HCT116 (cell line): Measurements from ENCODE around the gene MCF2L. TPM values are rescaled to one million over a fixed set of nuclear protein-coding genes. Genes with fewer than 3 reads are reported as not detected.

Experiments used
- ATAC-seq: fragments of 200-7000 bp; cut with Tn5 transposase; 2 replicates; pipeline ENCODE4 v1.9.1; 2020; ENCODE audit warnings: mild to moderate bottlenecking, moderate library complexity
- BruUV-seq: library from RNA; stranded (reverse); fragments of 400-500 nt; replicated peaks from 2 replicates; lab custom pipeline; 2021; lab: Mats Ljungman, UMichigan
- CTCF ChIA-PET: fragments of 300-600 bp; sonication (Branson Sonifier 250); formaldehyde crosslinking; loops from one replicate; lab custom pipeline; 2021; ENCODE audit warnings: antibody characterized with exemption; lab: Charles Lee
- POLR2A ChIA-PET: fragments of 300-600, 350-600 bp; sonication (Branson Sonifier 250); formaldehyde crosslinking; loops from one replicate; lab custom pipeline; 2021; ENCODE audit warnings: antibody characterized with exemption; lab: Charles Lee
- RAD21 ChIA-PET, 2 experiments: fragments of 300-600 bp; sonication (Branson Sonifier 250); formaldehyde crosslinking; loops; one replicate each; lab custom pipeline; 2023; ENCODE audit warnings: low total read pairs in 2 of 2; ENCODE audit not compliant: uncharacterized antibody in 2 of 2, unreplicated experiment in 2 of 2, low non-redundant PET in 1 of 2; lab: Charles Lee
- DNase-seq: peaks from one replicate; pipeline ENCODE4 v3.0.0-alpha.2; 2010; ENCODE audit warnings: low read depth, low spot score
- H2AFZ ChIP-seq: fragments of 200-600 bp; shearing (Covaris generic), sonication (generic); 2 replicates; pipeline ENCODE4 v1.6.1; 2017; ENCODE audit warnings: low read depth, mixed run types, mixed read lengths, antibody characterized with exemption, low read length; ENCODE audit not compliant: poor library complexity, severe bottlenecking
- H3K27ac ChIP-seq: 2 replicates; pipeline ENCODE4 v1.5.1; 2012; ENCODE audit warnings: low read depth, low read length
- H3K27me3 ChIP-seq: fragments of 200-600 bp; sonication (generic); 2 replicates; pipeline ENCODE4 v1.6.1; 2016; ENCODE audit warnings: mixed run types, low read length, mixed read lengths; ENCODE audit not compliant: insufficient read depth
- H3K36me3 ChIP-seq, 2 experiments: fragments of 200-500 bp in 1 of 2; fragments of 200-600 bp in 1 of 2; sonication (Bioruptor generic) in 1 of 2; sonication (generic) in 1 of 2; 2 replicates each; pipeline versions ENCODE4 v1.5.1 to v1.6.1; 2014 to 2016; ENCODE audit warnings: low read length in 2 of 2, inconsistent platforms in 1 of 2, mixed read lengths in 1 of 2, mixed run types in 1 of 2; ENCODE audit not compliant: insufficient read depth in 2 of 2, control insufficient read depth in 1 of 2
- H3K4me1 ChIP-seq, 2 experiments: fragments of 200-600 bp in 1 of 2; sonication (generic) in 1 of 2; 2 replicates each; pipeline versions ENCODE4 v1.5.1 to v1.6.1; 2012 to 2017; ENCODE audit warnings: low read length in 2 of 2, inconsistent platforms in 1 of 2, mild to moderate bottlenecking in 1 of 2, mixed read lengths in 1 of 2, mixed run types in 1 of 2, moderate library complexity in 1 of 2; ENCODE audit not compliant: insufficient read depth in 2 of 2, control insufficient read depth in 1 of 2
- H3K4me2 ChIP-seq: fragments of 200-600 bp; sonication (generic); 2 replicates; pipeline ENCODE4 v1.6.1; 2017; ENCODE audit warnings: mixed run types, low read length, mixed read lengths
- H3K4me3 ChIP-seq, 2 experiments: fragments of 200-600 bp in 1 of 2; sonication (generic) in 1 of 2; replicated peaks in 1 of 2; 2 replicates each; pipeline ENCODE4 v1.5.1; 2011 to 2016; ENCODE audit warnings: low read length in 2 of 2, control low read depth in 1 of 2, low read depth in 1 of 2, mild to moderate bottlenecking in 1 of 2, mixed read lengths in 1 of 2, mixed run types in 1 of 2
- H3K79me2 ChIP-seq: fragments of 200-600 bp; sonication (generic); 2 replicates; pipeline ENCODE4 v1.6.1; 2017; ENCODE audit warnings: mild to moderate bottlenecking, mixed run types, low read length, moderate library complexity, mixed read lengths; ENCODE audit not compliant: insufficient read depth
- H3K9ac ChIP-seq: fragments of 200-600 bp; sonication (generic); 2 replicates; pipeline ENCODE4 v1.6.1; 2016; ENCODE audit warnings: low read length, mixed read lengths
- H3K9me2 ChIP-seq: fragments of 200-600 bp; sonication (generic), shearing (Covaris generic); 2 replicates; pipeline ENCODE4 v1.6.1; 2017; ENCODE audit warnings: mixed run types, mild to moderate bottlenecking, moderate library complexity; ENCODE audit not compliant: insufficient read depth
- H3K9me3 ChIP-seq, 2 experiments: fragments of 200-500 bp in 1 of 2; fragments of 200-600 bp in 1 of 2; sonication (Bioruptor generic) in 1 of 2; sonication (generic) in 1 of 2; 2 replicates each; pipeline ENCODE4 v1.6.1; 2014 to 2017; ENCODE audit warnings: low read length in 2 of 2, mixed read lengths in 2 of 2, inconsistent platforms in 1 of 2, low read depth in 1 of 2, mild to moderate bottlenecking in 1 of 2, mixed run types in 1 of 2, moderate library complexity in 1 of 2; ENCODE audit not compliant: control insufficient read depth in 1 of 2, insufficient read depth in 1 of 2
- H4K20me1 ChIP-seq: fragments of 200-600 bp; sonication (generic), shearing (Covaris generic); 2 replicates; pipeline ENCODE4 v1.6.1; 2017; ENCODE audit warnings: mixed run types, mild to moderate bottlenecking, moderate library complexity; ENCODE audit not compliant: insufficient read depth
- ATF3 ChIP-seq: IDR thresholded peaks from 2 replicates; pipeline ENCODE4 v1.6.1; 2012
- EZH2 ChIP-seq: fragments of 200-600 bp; sonication (generic); IDR thresholded peaks from 2 replicates; pipeline ENCODE4 v1.6.1; 2017; ENCODE audit warnings: antibody characterized with exemption, mixed run types
- EZH2phosphoT487 ChIP-seq: fragments of 200-600 bp; IDR thresholded peaks from 2 replicates; pipeline ENCODE4 v1.6.1; 2018; ENCODE audit warnings: antibody characterized with exemption, borderline replicate concordance
- POLR2AphosphoS5 ChIP-seq: IDR thresholded peaks from 2 replicates; pipeline ENCODE4 v1.6.1; 2011; ENCODE audit warnings: mild to moderate bottlenecking, low read depth, low read length, moderate library complexity
- RAD21 ChIP-seq: IDR thresholded peaks from 2 replicates; pipeline ENCODE4 v1.6.1; 2012; ENCODE audit warnings: low read depth, mild to moderate bottlenecking
- SRF ChIP-seq: IDR thresholded peaks from 2 replicates; pipeline ENCODE4 v1.6.1; 2012; ENCODE audit warnings: low read depth
- TCF7L2 ChIP-seq: IDR thresholded peaks from 2 replicates; pipeline ENCODE4 v1.7.0; 2011; ENCODE audit warnings: borderline replicate concordance, inconsistent platforms; ENCODE audit not compliant: insufficient read depth, insufficient read length; ENCODE audit errors: extremely low read depth
- ZBTB33 ChIP-seq: IDR thresholded peaks from 2 replicates; pipeline ENCODE4 v1.6.1; 2011; ENCODE audit warnings: mild to moderate bottlenecking, low read length, moderate library complexity; ENCODE audit not compliant: insufficient replicate concordance; ENCODE audit errors: extremely low read depth
- ZFX ChIP-seq: fragments of 450-650 bp; IDR thresholded peaks from 2 replicates; pipeline ENCODE4 v1.6.1; 2017
- intact Hi-C: fragments of 100-400 bp; cut with micrococcal nuclease; formaldehyde crosslinking; loops from 2 replicates; pipeline ENCODE4 v1.10.0; 2022
- total RNA-seq: library from RNA; stranded (reverse); gene quantifications from one replicate; pipeline ENCODE4 v1.2.1, GENCODE V29; 2021; ENCODE audit not compliant: unreplicated experiment
- TF ChIP-seq, protein P1 (sequence below), 3 experiments: fragments of 200-600 bp in 1 of 3; sonication (generic) in 1 of 3; IDR thresholded peaks in 2 of 3; conservative IDR thresholded peaks in 1 of 3; 2 replicates each; pipeline ENCODE4 v1.5.1; 2012 to 2017; ENCODE audit warnings: low read depth in 2 of 3, low read length in 2 of 3, antibody characterized with exemption in 1 of 3, borderline replicate concordance in 1 of 3, control low read depth in 1 of 3, mild to moderate bottlenecking in 1 of 3, mixed read lengths in 1 of 3, mixed run types in 1 of 3, moderate library complexity in 1 of 3; ENCODE audit not compliant: insufficient read depth in 1 of 3

Gene MCF2L
- total RNA-seq, 1 experiment from 2014 or later, result 19.3 TPM

DNA sequence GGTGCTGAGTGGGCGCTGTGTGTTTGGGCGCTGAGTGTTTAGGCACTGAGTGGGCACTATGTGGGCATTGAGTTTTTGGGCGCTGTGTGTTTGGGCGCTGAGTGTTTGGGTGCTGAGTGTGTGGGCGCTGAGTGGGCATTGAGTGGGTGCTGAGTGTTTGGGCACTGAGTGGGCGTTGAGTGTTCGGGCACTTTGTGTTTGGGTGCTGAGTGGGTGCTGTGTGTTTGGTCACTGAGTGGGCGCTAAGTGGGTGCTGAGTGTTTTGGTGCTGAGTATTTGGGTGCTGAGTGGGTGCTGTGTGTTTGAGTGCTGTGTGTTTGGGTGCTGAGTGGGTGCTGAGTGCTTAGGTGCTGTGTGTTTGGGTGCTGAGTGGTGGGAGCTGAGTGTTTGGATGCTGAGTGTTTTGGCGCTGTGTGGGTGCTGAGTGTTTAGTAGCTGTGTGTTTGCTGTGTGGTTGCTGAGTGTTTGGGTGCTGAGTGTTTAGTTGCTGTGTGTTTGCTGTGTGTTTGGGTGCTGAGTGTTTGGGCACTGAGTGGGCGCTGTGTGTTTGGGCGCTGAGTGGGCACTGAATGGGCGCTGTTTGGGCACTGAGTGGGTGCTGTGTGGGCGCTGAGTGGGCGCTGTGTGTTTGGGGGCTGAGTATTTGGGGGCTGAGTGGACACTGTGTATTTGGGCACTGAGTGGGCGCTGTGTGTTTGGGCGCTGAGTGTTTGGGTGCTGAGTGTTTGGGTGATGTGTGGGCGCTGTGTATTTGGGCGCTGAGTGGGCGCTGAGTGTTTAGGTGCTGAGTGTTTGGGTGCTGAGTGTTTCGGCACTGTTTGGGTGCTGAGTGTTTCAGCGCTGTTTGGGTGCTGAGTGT is 89.3 kb downstream of the MCF2L start:
- TF ChIP-seq EZH2, result no peak
- no peak for TF ChIP-seq ZFX
- no peak for TF ChIP-seq ATF3
- TF ChIP-seq TCF7L2, result no peak
- TF ChIP-seq POLR2AphosphoS5, result no peak
- no peak for TF ChIP-seq EZH2phosphoT487
- no peak for TF ChIP-seq ZBTB33
- TF ChIP-seq RAD21, result no peak
- no peak for TF ChIP-seq SRF
- TF ChIP-seq, protein P1, sequence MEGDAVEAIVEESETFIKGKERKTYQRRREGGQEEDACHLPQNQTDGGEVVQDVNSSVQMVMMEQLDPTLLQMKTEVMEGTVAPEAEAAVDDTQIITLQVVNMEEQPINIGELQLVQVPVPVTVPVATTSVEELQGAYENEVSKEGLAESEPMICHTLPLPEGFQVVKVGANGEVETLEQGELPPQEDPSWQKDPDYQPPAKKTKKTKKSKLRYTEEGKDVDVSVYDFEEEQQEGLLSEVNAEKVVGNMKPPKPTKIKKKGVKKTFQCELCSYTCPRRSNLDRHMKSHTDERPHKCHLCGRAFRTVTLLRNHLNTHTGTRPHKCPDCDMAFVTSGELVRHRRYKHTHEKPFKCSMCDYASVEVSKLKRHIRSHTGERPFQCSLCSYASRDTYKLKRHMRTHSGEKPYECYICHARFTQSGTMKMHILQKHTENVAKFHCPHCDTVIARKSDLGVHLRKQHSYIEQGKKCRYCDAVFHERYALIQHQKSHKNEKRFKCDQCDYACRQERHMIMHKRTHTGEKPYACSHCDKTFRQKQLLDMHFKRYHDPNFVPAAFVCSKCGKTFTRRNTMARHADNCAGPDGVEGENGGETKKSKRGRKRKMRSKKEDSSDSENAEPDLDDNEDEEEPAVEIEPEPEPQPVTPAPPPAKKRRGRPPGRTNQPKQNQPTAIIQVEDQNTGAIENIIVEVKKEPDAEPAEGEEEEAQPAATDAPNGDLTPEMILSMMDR (IDR thresholded peaks at IDR 0.05 in 2 of 3, conservative IDR thresholded peaks at IDR 0.05 in 1 of 3; ENCODE audit: borderline replicate concordance in 1 of 3, insufficient read depth in 1 of 3, low read depth in 2 of 3, low read length in 2 of 3), result no peak
- H3K27me3 ChIP-seq, result no peaks in the 10 kb centered on the region
- no peak overlapping the region for H3K4me3 ChIP-seq
- intact Hi-C loops, result no loop called here
- no peaks in the 10 kb centered on the region; a peak in 1 of 4 replicates for H3K9me3 ChIP-seq
- no peak overlapping the region for H3K27ac ChIP-seq
- H3K4me1 ChIP-seq, result peaks cover 10 to 16% of the 10 kb centered on the region in 2 experiments; a peak in 3 of 4 replicates
- POLR2A ChIA-PET, result interaction anchor here (0.6 kb wide), 1 partner anchor 352 kb away, joined by 3 read pairs; no protein-coding TSS in a partner anchor
- no peak overlapping the region for H3K4me2 ChIP-seq
- no peaks in the 10 kb centered on the region for H3K79me2 ChIP-seq
- no peak overlapping the region for H3K9ac ChIP-seq
- RAD21 ChIA-PET, result no interaction called here
- no peaks in the 10 kb centered on the region for H4K20me1 ChIP-seq
- DNase-seq, result no peak
- no peak for ATAC-seq
- BruUV-seq, result no TSS peak
- H3K9me2 ChIP-seq, result no peaks in the 10 kb centered on the region
- CTCF ChIA-PET, result no interaction called here
- H2AFZ ChIP-seq, result no peak overlapping the region
- no peaks in the 10 kb centered on the region for H3K36me3 ChIP-seq
